WERI-Rb-1 (cell line): ENCODE results near the gene SEC23IP.

Experiments
- DNase-seq: peaks from one replicate; pipeline ENCODE4 v3.0.0-alpha.2; 2020
- H3K27ac ChIP-seq: fragments of 250-450 bp; sonication (Bioruptor Pico); 2 replicates; pipeline ENCODE4 v1.5.1; 2020; ENCODE audit warnings: mild to moderate bottlenecking, moderate library complexity
- H3K27me3 ChIP-seq: fragments of 250-450 bp; sonication (Bioruptor Pico); 2 replicates; pipeline ENCODE4 v1.5.1; 2021; ENCODE audit warnings: mild to moderate bottlenecking, low read depth, moderate library complexity; ENCODE audit not compliant: insufficient read depth, severe bottlenecking
- H3K36me3 ChIP-seq: fragments of 250-450 bp; sonication (Bioruptor Pico); 2 replicates; pipeline ENCODE4 v1.5.1; 2020; ENCODE audit warnings: mild to moderate bottlenecking, moderate library complexity
- H3K4me3 ChIP-seq: 2 replicates; pipeline ENCODE4 v1.5.1; 2011; ENCODE audit warnings: low read depth, mild to moderate bottlenecking, control low read depth, low read length
- H3K9me3 ChIP-seq: fragments of 250-450 bp; sonication (Bioruptor Pico); 2 replicates; pipeline ENCODE4 v1.5.1; 2021; ENCODE audit warnings: mild to moderate bottlenecking, moderate library complexity; ENCODE audit not compliant: severe bottlenecking
- TF ChIP-seq, protein P1 (sequence below): IDR thresholded peaks from 2 replicates; pipeline ENCODE4 v1.5.1; 2011; ENCODE audit warnings: low read depth, mild to moderate bottlenecking, control low read depth, inconsistent platforms, low read length

The SEC23IP gene

DNA sequence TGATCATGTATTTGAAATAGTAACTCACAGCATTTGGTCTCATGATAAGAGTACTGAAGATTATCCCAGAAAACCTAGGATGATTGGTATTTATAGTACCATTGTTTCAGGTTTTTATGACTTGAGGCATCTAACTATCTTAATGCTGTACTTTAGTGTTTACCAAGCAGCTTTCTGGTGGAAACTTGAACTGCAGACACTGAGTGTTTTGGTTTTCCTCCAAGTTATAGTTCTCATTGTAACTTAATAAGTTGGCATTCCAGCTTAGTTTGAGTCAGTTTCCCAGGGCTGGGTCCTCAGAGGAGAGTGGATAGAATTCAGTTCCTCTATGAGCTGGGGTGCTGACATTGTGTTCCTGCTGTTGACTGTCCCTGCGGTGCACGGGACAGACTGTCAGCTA is 50.4 kb downstream of the SEC23IP start:
- Histone ChIP-seq H3K4me3 (no peak overlapping the region), H3K27me3 (no peaks in the 10 kb centered on the region), H3K36me3 (peaks cover 15% of the 10 kb centered on the region), H3K27ac (no peak overlapping the region), H3K9me3 (no peaks in the 10 kb centered on the region)
- DNase-seq: no peak
- TF ChIP-seq, protein P1, sequence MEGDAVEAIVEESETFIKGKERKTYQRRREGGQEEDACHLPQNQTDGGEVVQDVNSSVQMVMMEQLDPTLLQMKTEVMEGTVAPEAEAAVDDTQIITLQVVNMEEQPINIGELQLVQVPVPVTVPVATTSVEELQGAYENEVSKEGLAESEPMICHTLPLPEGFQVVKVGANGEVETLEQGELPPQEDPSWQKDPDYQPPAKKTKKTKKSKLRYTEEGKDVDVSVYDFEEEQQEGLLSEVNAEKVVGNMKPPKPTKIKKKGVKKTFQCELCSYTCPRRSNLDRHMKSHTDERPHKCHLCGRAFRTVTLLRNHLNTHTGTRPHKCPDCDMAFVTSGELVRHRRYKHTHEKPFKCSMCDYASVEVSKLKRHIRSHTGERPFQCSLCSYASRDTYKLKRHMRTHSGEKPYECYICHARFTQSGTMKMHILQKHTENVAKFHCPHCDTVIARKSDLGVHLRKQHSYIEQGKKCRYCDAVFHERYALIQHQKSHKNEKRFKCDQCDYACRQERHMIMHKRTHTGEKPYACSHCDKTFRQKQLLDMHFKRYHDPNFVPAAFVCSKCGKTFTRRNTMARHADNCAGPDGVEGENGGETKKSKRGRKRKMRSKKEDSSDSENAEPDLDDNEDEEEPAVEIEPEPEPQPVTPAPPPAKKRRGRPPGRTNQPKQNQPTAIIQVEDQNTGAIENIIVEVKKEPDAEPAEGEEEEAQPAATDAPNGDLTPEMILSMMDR: no peak

DNA sequence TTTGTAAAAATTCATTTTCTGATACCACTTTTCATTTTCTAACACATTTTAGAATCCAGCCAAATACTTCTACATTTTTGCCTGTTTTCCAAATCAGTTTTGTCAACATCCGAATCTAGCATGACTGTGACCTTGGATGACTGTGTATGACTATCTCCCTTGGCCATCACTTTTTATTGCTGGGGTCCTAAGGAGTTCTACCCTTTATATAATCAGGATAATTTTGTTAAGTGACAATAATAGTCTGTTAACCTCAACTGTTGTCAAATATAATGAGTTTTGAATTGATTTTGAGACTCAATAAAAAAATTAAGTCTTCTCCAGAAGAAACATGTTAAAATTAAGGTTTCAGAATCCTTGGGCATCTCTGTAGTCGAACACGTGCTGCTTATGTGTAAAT is 53.3 kb downstream of the SEC23IP start:
- no peak overlapping the region for H3K4me3 ChIP-seq
- peaks cover 15% of the 10 kb centered on the region for H3K36me3 ChIP-seq
- no peaks in the 10 kb centered on the region for H3K27me3 ChIP-seq
- no peak for DNase-seq
- no peak overlapping the region for H3K27ac ChIP-seq
- H3K9me3 ChIP-seq: no peaks in the 10 kb centered on the region
- TF ChIP-seq, protein P1: no peak

DNA sequence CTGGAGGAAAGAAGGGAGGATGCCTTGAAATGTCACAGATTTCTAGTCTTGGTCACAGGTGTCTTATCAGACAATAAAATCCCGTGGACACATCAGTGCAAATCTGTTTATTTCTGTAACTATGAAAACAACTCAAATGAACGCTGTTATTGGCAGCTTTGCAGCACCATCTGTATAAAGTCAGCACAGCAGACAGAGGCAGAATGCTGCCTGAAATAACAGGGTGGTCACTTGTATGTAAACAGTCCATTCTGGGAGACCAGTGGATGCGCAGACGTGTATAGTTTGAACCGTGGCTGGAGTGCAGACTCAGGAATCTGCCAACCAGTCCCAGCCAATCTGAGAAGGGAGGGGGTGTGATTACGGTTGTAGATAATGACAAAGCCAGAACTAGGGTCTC is 54.8 kb downstream of the SEC23IP start:
- no peak for DNase-seq
- TF ChIP-seq, protein P1: no peak
- Histone ChIP-seq H3K27ac (no peak overlapping the region), H3K27me3 (no peaks in the 10 kb centered on the region), H3K9me3 (no peaks in the 10 kb centered on the region), H3K36me3 (peaks cover 11% of the 10 kb centered on the region), H3K4me3 (no peak overlapping the region)

DNA sequence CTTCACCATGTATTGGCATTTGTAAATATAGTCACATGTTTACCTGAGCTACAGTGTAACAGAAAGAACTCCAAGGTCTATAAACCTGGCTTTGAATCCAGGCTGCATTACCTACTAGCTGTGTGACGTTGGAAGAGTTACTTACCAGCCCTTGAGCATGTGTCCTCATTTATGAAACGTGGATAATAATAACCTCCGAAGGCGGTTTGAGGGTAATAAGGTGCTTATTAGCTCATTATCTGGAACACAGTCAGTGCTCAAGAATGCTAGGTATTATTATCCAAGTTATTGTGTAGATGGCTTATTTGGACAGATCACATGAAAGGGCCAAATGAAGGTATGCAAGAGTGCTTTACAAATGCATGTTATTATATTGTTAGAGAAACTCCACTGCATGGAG is 64.9 kb downstream of the SEC23IP start:
- no peak for DNase-seq
- H3K27ac ChIP-seq: no peak overlapping the region
- no peaks in the 10 kb centered on the region for H3K9me3 ChIP-seq
- H3K4me3 ChIP-seq: no peak overlapping the region
- no peaks in the 10 kb centered on the region for H3K36me3 ChIP-seq
- TF ChIP-seq, protein P1: no peak
- no peaks in the 10 kb centered on the region for H3K27me3 ChIP-seq

DNA sequence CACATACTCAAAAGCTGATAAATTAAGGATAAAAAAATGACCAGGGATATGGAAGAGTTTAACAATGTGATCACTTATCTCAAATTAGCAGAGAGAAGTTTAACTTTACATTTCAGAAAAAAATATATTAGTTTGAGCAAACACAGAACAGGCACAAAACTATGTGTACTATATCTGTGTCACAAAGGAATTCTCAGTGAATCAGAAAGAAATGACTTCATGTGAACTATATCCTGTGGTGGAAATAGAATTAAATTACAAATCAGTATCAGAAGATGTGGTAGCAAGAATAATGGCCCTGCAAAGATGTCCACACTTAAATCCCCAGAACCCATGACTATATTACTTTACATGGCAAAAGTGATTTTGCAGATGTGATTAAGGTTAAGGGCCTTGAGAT is 70.3 kb downstream of the SEC23IP start:
- Histone ChIP-seq H3K36me3 (no peaks in the 10 kb centered on the region), H3K4me3 (no peak overlapping the region), H3K27me3 (no peaks in the 10 kb centered on the region), H3K27ac (no peak overlapping the region), H3K9me3 (peaks cover 7% of the 10 kb centered on the region)
- TF ChIP-seq, protein P1: no peak
- DNase-seq: no peak

DNA sequence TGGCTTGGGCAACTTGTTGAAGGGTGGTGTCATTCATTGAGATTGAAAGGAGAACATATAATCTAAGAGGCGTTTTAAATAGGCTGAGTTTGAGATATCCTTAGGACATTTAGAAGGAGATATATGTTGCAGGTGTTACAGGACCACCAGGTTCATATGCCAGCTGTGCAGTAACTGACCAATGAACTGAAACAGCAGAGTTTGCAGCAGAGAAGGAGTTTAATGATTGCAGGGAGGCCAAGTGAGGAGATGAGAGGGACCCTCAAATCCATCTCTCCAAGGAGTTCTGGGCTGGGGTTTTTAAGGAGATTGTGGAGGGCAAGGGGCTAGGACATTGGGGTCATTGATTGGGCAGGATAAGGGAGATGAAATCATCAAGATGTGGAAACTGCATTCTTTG is 74.5 kb downstream of the SEC23IP start:
- no peak overlapping the region for H3K4me3 ChIP-seq
- H3K36me3 ChIP-seq: no peaks in the 10 kb centered on the region
- TF ChIP-seq, protein P1: no peak
- peaks cover 7% of the 10 kb centered on the region for H3K9me3 ChIP-seq
- H3K27ac ChIP-seq: no peak overlapping the region
- no peaks in the 10 kb centered on the region for H3K27me3 ChIP-seq
- DNase-seq: no peak
